H1 (cell line): ENCODE data around the gene TEAD2. TPM values are rescaled to one million over a fixed set of nuclear protein-coding genes. Genes with fewer than 3 reads are reported as not detected.

Experiments
- CTCF ChIA-PET: fragments of 300-600 bp; sonication (Branson Sonifier 250); formaldehyde crosslinking; loops from one replicate; lab custom pipeline; 2021; ENCODE audit not compliant: partially characterized antibody; lab: Charles Lee
- POLR2A ChIA-PET: fragments of 300-600 bp; sonication (Branson Sonifier 250); formaldehyde crosslinking; loops from one replicate; lab custom pipeline; 2021; ENCODE audit warnings: inconsistent platforms; ENCODE audit not compliant: partially characterized antibody; lab: Charles Lee
- DNase-seq, 2 experiments: peaks; one replicate each; pipeline versions ENCODE4 v3.0.0 to v3.0.0-alpha.2; 2010 to 2022; ENCODE audit warnings: low spot score in 2 of 2, low read depth in 1 of 2, mixed read lengths in 1 of 2
- FAIRE-seq: peaks from 2 replicates; lab custom pipeline; 2011; peaks lifted over from hg19 to GRCh38; lab: Jason Lieb, UNC
- H2AFZ ChIP-seq: 2 replicates; pipeline ENCODE4 v1.8.1; 2012; ENCODE audit warnings: low read length, inconsistent platforms
- H2AK5ac ChIP-seq: 2 replicates; pipeline ENCODE4 v1.6.1; 2013; ENCODE audit warnings: low read depth, low read length
- H2BK120ac ChIP-seq: replicated peaks from 2 replicates; pipeline ENCODE3; 2013; ENCODE audit warnings: low read depth, low read length, inconsistent platforms
- H2BK12ac ChIP-seq: 2 replicates; pipeline ENCODE4 v1.6.1; 2013; ENCODE audit warnings: low read depth, low read length
- H2BK15ac ChIP-seq: 2 replicates; pipeline ENCODE4 v1.6.1; 2013; ENCODE audit warnings: low read length
- H2BK20ac ChIP-seq: 2 replicates; pipeline ENCODE4 v1.6.1; 2013; ENCODE audit warnings: low read length
- H2BK5ac ChIP-seq: 2 replicates; pipeline ENCODE4 v1.6.1; 2013; ENCODE audit warnings: low read depth, low read length
- H3K14ac ChIP-seq: 2 replicates; pipeline ENCODE4 v1.6.1; 2013; ENCODE audit warnings: inconsistent platforms; ENCODE audit not compliant: insufficient read length
- H3K18ac ChIP-seq: 2 replicates; pipeline ENCODE4 v1.6.1; 2013; ENCODE audit warnings: low read length; ENCODE audit errors: extremely low read depth
- H3K23ac ChIP-seq: 2 replicates; pipeline ENCODE4 v1.6.1; 2013; ENCODE audit warnings: inconsistent platforms; ENCODE audit not compliant: insufficient read length
- H3K23me2 ChIP-seq: 2 replicates; pipeline ENCODE4 v1.6.1; 2013; ENCODE audit warnings: low read depth, low read length
- H3K27ac ChIP-seq: 2 replicates; pipeline ENCODE4 v1.6.1; 2011; ENCODE audit warnings: low read depth, low read length, inconsistent platforms
- H3K27me3 ChIP-seq, 4 experiments: replicated peaks in 1 of 4; 1 replicate in 1 of 4; 2 replicates in 3 of 4; pipeline versions ENCODE4 v1.6.1 to v1.8.1; 2011 to 2013; ENCODE audit warnings: low read length in 3 of 4, mild to moderate bottlenecking in 3 of 4, inconsistent platforms in 2 of 4, mixed read lengths in 2 of 4, moderate library complexity in 1 of 4; ENCODE audit not compliant: control insufficient read depth in 3 of 4, insufficient read depth in 3 of 4; ENCODE audit errors: extremely low read depth in 1 of 4
- H3K36me3 ChIP-seq, 4 experiments: 2 replicates each; pipeline versions ENCODE4 v1.6.1 to v1.8.1; 2011 to 2013; ENCODE audit warnings: mild to moderate bottlenecking in 4 of 4, low read length in 3 of 4, moderate library complexity in 2 of 4, control low read depth in 1 of 4, inconsistent platforms in 1 of 4; ENCODE audit not compliant: insufficient read depth in 4 of 4, control insufficient read depth in 2 of 4
- H3K4ac ChIP-seq: replicated peaks from 2 replicates; pipeline ENCODE3; 2013; ENCODE audit warnings: low read length, low read depth, mixed read lengths, inconsistent platforms; ENCODE audit not compliant: insufficient read length
- H3K4me1 ChIP-seq, 4 experiments: replicated peaks in 1 of 4; 1 replicate in 1 of 4; 2 replicates in 3 of 4; pipeline versions ENCODE4 v1.6.1 to v1.8.1; 2011 to 2013; ENCODE audit warnings: low read length in 3 of 4, inconsistent platforms in 2 of 4, mixed read lengths in 1 of 4; ENCODE audit not compliant: insufficient read depth in 4 of 4, control insufficient read depth in 3 of 4
- H3K4me2 ChIP-seq, 2 experiments: 2 replicates each; pipeline versions ENCODE4 v1.6.1 to v1.8.1; 2011 to 2013; ENCODE audit warnings: low read depth in 2 of 2, low read length in 2 of 2, control low read depth in 1 of 2, inconsistent platforms in 1 of 2, mild to moderate bottlenecking in 1 of 2; ENCODE audit not compliant: insufficient read depth in 1 of 2
- H3K4me3 ChIP-seq, 4 experiments: fragments of 200-600, 300-600 bp in 1 of 4; sonication (generic), shearing (Covaris generic), sonication (Bioruptor Twin) in 1 of 4; 2 replicates each; pipeline versions ENCODE4 v1.5.1 to v1.8.1; 2011 to 2016; ENCODE audit warnings: low read length in 4 of 4, low read depth in 3 of 4, control low read depth in 2 of 4, inconsistent platforms in 2 of 4, mild to moderate bottlenecking in 2 of 4, mixed read lengths in 1 of 4, moderate library complexity in 1 of 4; ENCODE audit not compliant: insufficient read depth in 2 of 4; ENCODE audit errors: extremely low read depth in 1 of 4
- H3K56ac ChIP-seq: replicated peaks from 2 replicates; pipeline ENCODE3; 2013; ENCODE audit warnings: low read depth, mild to moderate bottlenecking, mixed read lengths, low read length, inconsistent platforms; ENCODE audit not compliant: insufficient read length
- H3K79me1 ChIP-seq: 2 replicates; pipeline ENCODE4 v1.6.1; 2013; ENCODE audit warnings: low read depth, low read length, control low read depth
- H3K79me2 ChIP-seq, 2 experiments: 2 replicates each; pipeline versions ENCODE4 v1.6.1 to v1.8.1; 2012 to 2013; ENCODE audit warnings: low read length in 2 of 2, mild to moderate bottlenecking in 2 of 2, inconsistent platforms in 1 of 2; ENCODE audit not compliant: insufficient read depth in 2 of 2, control insufficient read depth in 1 of 2
- H3K9ac ChIP-seq, 4 experiments: replicated peaks in 1 of 4; 1 replicate in 1 of 4; 2 replicates in 3 of 4; pipeline versions ENCODE4 v1.6.1 to v1.8.1; 2011 to 2013; ENCODE audit warnings: low read depth in 3 of 4, low read length in 3 of 4, control low read depth in 2 of 4, mild to moderate bottlenecking in 2 of 4, moderate library complexity in 2 of 4, inconsistent platforms in 1 of 4; ENCODE audit errors: extremely low read depth in 1 of 4
- H3K9me3 ChIP-seq, 2 experiments: 2 replicates each; pipeline versions ENCODE4 v1.6.1 to v1.8.1; 2012 to 2013; ENCODE audit warnings: mild to moderate bottlenecking in 2 of 2, moderate library complexity in 2 of 2, control low read depth in 1 of 2, inconsistent platforms in 1 of 2, low read depth in 1 of 2, low read length in 1 of 2, mixed read lengths in 1 of 2; ENCODE audit not compliant: insufficient read depth in 2 of 2
- H4K20me1 ChIP-seq, 2 experiments: replicated peaks in 1 of 2; 2 replicates each; pipeline versions ENCODE3 to v1.8.1; 2011 to 2013; ENCODE audit warnings: inconsistent platforms in 2 of 2, low read length in 2 of 2, mild to moderate bottlenecking in 1 of 2; ENCODE audit not compliant: insufficient read depth in 2 of 2, control insufficient read depth in 1 of 2
- H4K5ac ChIP-seq: 2 replicates; pipeline ENCODE4 v1.6.1; 2013; ENCODE audit warnings: low read length, low read depth, mixed read lengths, inconsistent platforms; ENCODE audit not compliant: insufficient read length
- H4K8ac ChIP-seq: 2 replicates; pipeline ENCODE4 v1.8.0; 2013; ENCODE audit warnings: mild to moderate bottlenecking, moderate library complexity, low read length, inconsistent platforms; ENCODE audit not compliant: insufficient read depth; ENCODE audit errors: extremely low read depth
- H4K91ac ChIP-seq: replicated peaks from 2 replicates; pipeline ENCODE3; 2013; ENCODE audit warnings: low read length, mixed read lengths, inconsistent platforms; ENCODE audit not compliant: insufficient read length
- EGR1 ChIP-seq: IDR thresholded peaks from 2 replicates; pipeline ENCODE4 v1.6.1; 2011; ENCODE audit warnings: low read depth, low read length, borderline replicate concordance
- EP300 ChIP-seq, 2 experiments: IDR thresholded peaks; 1 replicate in 1 of 2; 2 replicates in 1 of 2; pipeline ENCODE4 v1.6.1; 2011 to 2012; ENCODE audit warnings: low read depth in 2 of 2, low read length in 2 of 2, mild to moderate bottlenecking in 2 of 2, borderline replicate concordance in 1 of 2, inconsistent platforms in 1 of 2, moderate library complexity in 1 of 2
- KDM1A ChIP-seq: fragments of 200-600, 300-600 bp; sonication (generic); IDR thresholded peaks from 2 replicates; pipeline ENCODE4 v1.7.1; 2016; ENCODE audit warnings: mild to moderate bottlenecking, low read length, borderline replicate concordance
- KDM5A ChIP-seq: fragments of 200-600 bp; IDR thresholded peaks from 2 replicates; pipeline ENCODE4 v1.7.1; 2012; ENCODE audit warnings: mild to moderate bottlenecking, low read length, inconsistent platforms, mixed read lengths
- NRF1 ChIP-seq: IDR thresholded peaks from 2 replicates; pipeline ENCODE4 v1.6.1; 2011; ENCODE audit warnings: mild to moderate bottlenecking, low read depth, low read length, improper control_type of control experiment
- POLR2A ChIP-seq, 2 experiments: IDR thresholded peaks; 1 replicate in 1 of 2; 2 replicates in 1 of 2; pipeline ENCODE4 v1.6.1; 2011; ENCODE audit warnings: low read depth in 2 of 2, low read length in 2 of 2, mild to moderate bottlenecking in 2 of 2; ENCODE audit errors: control extremely low read depth in 1 of 2
- RNF2 ChIP-seq: fragments of 200-900, 300-1000 bp; sonication (generic); IDR thresholded peaks from 2 replicates; pipeline ENCODE4 v1.7.1; 2016; ENCODE audit warnings: borderline replicate concordance, low read depth, mild to moderate bottlenecking, antibody characterized with exemption, low read length; ENCODE audit not compliant: poor library complexity, severe bottlenecking; ENCODE audit errors: missing control alignments
- SP2 ChIP-seq: IDR thresholded peaks from 2 replicates; pipeline ENCODE4 v1.6.1; 2012; ENCODE audit warnings: mild to moderate bottlenecking, low read length, inconsistent platforms
- SP4 ChIP-seq: IDR thresholded peaks from 2 replicates; pipeline ENCODE4 v1.6.1; 2012; ENCODE audit warnings: low read length, inconsistent platforms
- TAF1 ChIP-seq: IDR thresholded peaks from 2 replicates; pipeline ENCODE4 v1.6.1; 2011; ENCODE audit warnings: mild to moderate bottlenecking, low read depth, low read length
- WGBS, 2 experiments: shearing (Covaris generic) in 1 of 2; methylation state at CpG; one replicate each; pipeline versions ENCODE4 v1.1.6 to v1.1.7; 2013 to 2015; ENCODE audit warnings: low lambda C conversion rate in 2 of 2, mixed read lengths in 2 of 2, inconsistent platforms in 1 of 2, low coverage in 1 of 2, missing lambda C conversion rate in 1 of 2; ENCODE audit not compliant: insufficient replicate concordance in 2 of 2, insufficient coverage in 1 of 2, insufficient read length in 1 of 2; ENCODE audit errors: extremely low coverage in 1 of 2, missing lambda C conversion rate in 1 of 2; 5-methylcytosine and 5-hydroxymethylcytosine counted together
- polyA plus RNA-seq, 7 experiments: library from polyadenylated mRNA; depleted of rRNA in 3 of 7; stranded (reverse) in 5 of 7; unstranded in 2 of 7; fragments of >200 nt in 5 of 7; fragments of 200-250 nt in 2 of 7; gene quantifications; 1 replicate in 5 of 7; 2 replicates in 1 of 7; 4 replicates in 1 of 7; pipeline versions ENCODE4 v1.2.1 to v1.2.3, GENCODE V29; 2011 to 2013; ENCODE audit warnings: missing spikeins in 2 of 7, mixed read lengths in 2 of 7
- total RNA-seq: library from RNA; stranded (reverse); fragmentation: NEBNext Ultra II Directional; extraction: Animal tissue kit (Norgen Biotek cat#: 25700); gene quantifications from 2 replicates; pipeline ENCODE4 v1.2.1, GENCODE V29; 2021
- TF ChIP-seq, protein P1 (sequence below): IDR thresholded peaks from 2 replicates; pipeline ENCODE4 v1.6.1; 2012; ENCODE audit warnings: inconsistent platforms

TEAD2 gene
- total and polyA plus RNA-seq, 2 of the 8 experiments (the other 6 are each of a cell fraction or from before 2014, with no cell fraction given), result 87.6 to 146 TPM

DNA sequence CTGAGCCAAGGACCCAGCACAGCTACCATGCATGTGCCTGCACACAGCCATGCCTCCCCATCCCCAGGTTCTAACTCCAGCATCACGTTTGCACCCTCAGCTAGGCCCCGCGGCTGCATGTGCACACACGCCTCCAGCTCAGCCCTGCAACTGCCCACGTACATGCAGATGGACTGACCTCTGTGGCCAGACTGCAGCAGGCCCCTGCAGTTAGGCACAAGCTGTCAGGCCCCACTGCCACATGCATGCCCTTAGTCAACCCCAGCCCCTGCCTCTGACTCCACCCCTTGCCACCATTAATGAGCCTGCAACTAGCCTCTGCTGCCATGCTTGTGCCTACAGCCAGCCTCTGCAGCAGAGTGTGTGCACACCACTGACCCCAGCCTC lies 60.4 kb downstream of the TEAD2 start:
- H4K8ac ChIP-seq, result peak overlapping the region; percentile 53; the same call in 1 of the 2 replicates
- WGBS, 2 experiments, result 85% methylated on average over 5 of the region's 5 CpGs; no CpG with 5 or more reads in 1 of the 2 experiments
- no peaks in the 10 kb centered on the region for H3K23me2 ChIP-seq
- H3K4ac ChIP-seq, result no peak overlapping the region
- DNase-seq, result peak in 1 of 2 experiments; percentile 38
- H3K14ac ChIP-seq, result no peak overlapping the region
- no peak overlapping the region for H2BK120ac ChIP-seq
- CTCF ChIA-PET, result interaction anchor here (0.7 to 3.3 kb wide), 47 partner anchors 8 to 322 kb away, joined by 3 to 29 read pairs (median 5); partner anchors contain the start of gene CD37
- no peak overlapping the region for H2AK5ac ChIP-seq
- H3K56ac ChIP-seq, result no peak overlapping the region
- H3K36me3 ChIP-seq, result no peaks in the 10 kb centered on the region
- H3K4me3 ChIP-seq, result no peak overlapping the region
- H3K79me2 ChIP-seq, result no peaks in the 10 kb centered on the region
- no peak overlapping the region for H4K91ac ChIP-seq
- no peak overlapping the region for H3K27ac ChIP-seq
- POLR2A ChIA-PET, result interaction anchor here (0.6 to 1.7 kb wide), 4 partner anchors 12 to 36 kb away, joined by 3 to 7 read pairs (median 4); no protein-coding TSS in a partner anchor
- H4K20me1 ChIP-seq, result no peaks in the 10 kb centered on the region
- no peaks in the 10 kb centered on the region for H3K79me1 ChIP-seq
- no peak overlapping the region for H2BK20ac ChIP-seq
- H2BK15ac ChIP-seq, result no peak overlapping the region; the same call in 1 of the 2 replicates
- no peak overlapping the region for H4K5ac ChIP-seq
- no peak overlapping the region for H3K23ac ChIP-seq
- H3K9me3 ChIP-seq, result no peaks in the 10 kb centered on the region
- no peaks in the 10 kb centered on the region; a peak in 2 of 7 replicates for H3K4me1 ChIP-seq
- peak overlapping the region; percentile 82; the same call in 1 of the 2 replicates for H2BK12ac ChIP-seq
- FAIRE-seq, result no peak
- no peak overlapping the region for H3K18ac ChIP-seq
- no peak overlapping the region for H2BK5ac ChIP-seq
- no peaks in the 10 kb centered on the region for H3K27me3 ChIP-seq
- H2AFZ ChIP-seq, result no peak overlapping the region
- H3K4me2 ChIP-seq, result no peak overlapping the region
- H3K9ac ChIP-seq, result no peak overlapping the region
- TF ChIP-seq NRF1, result no peak
- TF ChIP-seq EGR1, result no peak
- TF ChIP-seq RNF2, result no peak
- TF ChIP-seq SP2, result no peak
- TF ChIP-seq SP4, result no peak
- TF ChIP-seq, protein P1, sequence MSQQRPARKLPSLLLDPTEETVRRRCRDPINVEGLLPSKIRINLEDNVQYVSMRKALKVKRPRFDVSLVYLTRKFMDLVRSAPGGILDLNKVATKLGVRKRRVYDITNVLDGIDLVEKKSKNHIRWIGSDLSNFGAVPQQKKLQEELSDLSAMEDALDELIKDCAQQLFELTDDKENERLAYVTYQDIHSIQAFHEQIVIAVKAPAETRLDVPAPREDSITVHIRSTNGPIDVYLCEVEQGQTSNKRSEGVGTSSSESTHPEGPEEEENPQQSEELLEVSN, result no peak
- no peak for TF ChIP-seq EP300 (IDR thresholded peaks at IDR 0.05; ENCODE audit: borderline replicate concordance in 1 of 2, low read depth in 2 of 2, low read length in 2 of 2)
- TF ChIP-seq POLR2A (IDR thresholded peaks at IDR 0.05; ENCODE audit: control extremely low read depth in 1 of 2, low read depth in 2 of 2, low read length in 2 of 2), result no peak
- TF ChIP-seq KDM5A, result no peak
- TF ChIP-seq TAF1, result no peak
- TF ChIP-seq KDM1A, result no peak
